ENCODE measurements around the gene TMPRSS2.

GRCh38 chr21:41459884-41460534 lies 47.9 kb downstream of the TMPRSS2 start:
- TF ChIP-seq CTCF (IDR thresholded peaks at IDR 0.05) (no peak), POLR2A (IDR thresholded peaks at IDR 0.05) (no peak), POLR2AphosphoS5 (IDR thresholded peaks at IDR 0.05) (no peak)

All from sigmoid colon (tissue), 4 donors.